PC-9 (cell line): ENCODE data around the gene DHRSX.

Experiments
- EZH2 ChIP-seq: fragments of 200-600 bp; sonication (generic); IDR thresholded peaks from 2 replicates; pipeline ENCODE4 v1.8.0; 2017; ENCODE audit warnings: antibody characterized with exemption, low read depth
- TF ChIP-seq, protein P1 (sequence below): fragments of 200-600 bp; sonication (generic); conservative IDR thresholded peaks from 2 replicates; pipeline ENCODE4 v1.6.1; 2017; ENCODE audit warnings: mixed run types, antibody characterized with exemption, mild to moderate bottlenecking, moderate library complexity

DNA sequence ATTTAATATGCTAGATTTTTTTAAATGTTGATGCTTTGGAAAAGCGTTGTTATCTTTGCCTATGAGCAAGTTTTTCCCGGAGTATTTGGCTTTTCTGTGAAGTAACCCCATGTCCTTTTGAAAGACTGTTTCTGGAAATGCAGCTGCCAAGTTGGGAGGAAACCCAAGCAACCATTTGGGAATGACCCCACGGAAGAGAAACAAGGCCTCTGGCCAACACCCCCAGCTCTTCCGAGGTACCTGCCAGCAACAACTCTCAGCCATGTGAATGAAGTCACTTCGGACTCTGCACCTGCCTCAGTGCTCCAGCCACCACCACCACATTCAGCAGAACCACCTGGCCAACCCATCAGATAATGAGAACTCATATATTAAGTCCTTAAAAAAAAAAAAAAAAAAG, 36.2 kb upstream of the DHRSX start:
- TF ChIP-seq, protein P1, sequence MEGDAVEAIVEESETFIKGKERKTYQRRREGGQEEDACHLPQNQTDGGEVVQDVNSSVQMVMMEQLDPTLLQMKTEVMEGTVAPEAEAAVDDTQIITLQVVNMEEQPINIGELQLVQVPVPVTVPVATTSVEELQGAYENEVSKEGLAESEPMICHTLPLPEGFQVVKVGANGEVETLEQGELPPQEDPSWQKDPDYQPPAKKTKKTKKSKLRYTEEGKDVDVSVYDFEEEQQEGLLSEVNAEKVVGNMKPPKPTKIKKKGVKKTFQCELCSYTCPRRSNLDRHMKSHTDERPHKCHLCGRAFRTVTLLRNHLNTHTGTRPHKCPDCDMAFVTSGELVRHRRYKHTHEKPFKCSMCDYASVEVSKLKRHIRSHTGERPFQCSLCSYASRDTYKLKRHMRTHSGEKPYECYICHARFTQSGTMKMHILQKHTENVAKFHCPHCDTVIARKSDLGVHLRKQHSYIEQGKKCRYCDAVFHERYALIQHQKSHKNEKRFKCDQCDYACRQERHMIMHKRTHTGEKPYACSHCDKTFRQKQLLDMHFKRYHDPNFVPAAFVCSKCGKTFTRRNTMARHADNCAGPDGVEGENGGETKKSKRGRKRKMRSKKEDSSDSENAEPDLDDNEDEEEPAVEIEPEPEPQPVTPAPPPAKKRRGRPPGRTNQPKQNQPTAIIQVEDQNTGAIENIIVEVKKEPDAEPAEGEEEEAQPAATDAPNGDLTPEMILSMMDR, result no peak
- no peak for TF ChIP-seq EZH2
